A673 (cell line): Measurements from ENCODE around the gene DEFB118. TPM values are rescaled to one million over a fixed set of nuclear protein-coding genes. Genes with fewer than 3 reads are reported as not detected.

Experiments
- BruUV-seq: library from RNA; stranded (reverse); fragments of 400-500 nt; replicated peaks from 2 replicates; lab custom pipeline; 2021; lab: Mats Ljungman, UMichigan
- CTCF ChIA-PET: fragments of 300-600 bp; sonication (Branson Sonifier 250); formaldehyde crosslinking; loops from one replicate; lab custom pipeline; 2022; ENCODE audit warnings: antibody characterized with exemption; lab: Charles Lee
- POLR2A ChIA-PET: fragments of 300-600 bp; sonication (Branson Sonifier 250); formaldehyde crosslinking; loops from one replicate; lab custom pipeline; 2022; ENCODE audit warnings: antibody characterized with exemption; ENCODE audit not compliant: low non-redundant PET; lab: Charles Lee
- DNase-seq: peaks from one replicate; pipeline ENCODE4 v3.0.0-alpha.2; 2015; ENCODE audit warnings: low spot score
- H3K27ac ChIP-seq: fragments of 200-600 bp; sonication (generic); 2 replicates; pipeline ENCODE4 v1.5.1; 2016; ENCODE audit warnings: mixed run types, low read depth, mild to moderate bottlenecking, mixed read lengths, antibody characterized with exemption, low read length; ENCODE audit not compliant: poor library complexity, severe bottlenecking
- H3K27me3 ChIP-seq: fragments of 200-600 bp; sonication (generic); replicated peaks from 2 replicates; pipeline ENCODE4 v1.6.1; 2017; ENCODE audit warnings: mixed run types, low read depth, mild to moderate bottlenecking, mixed read lengths, antibody characterized with exemption, low read length; ENCODE audit not compliant: insufficient read depth, poor library complexity
- H3K36me3 ChIP-seq: fragments of 200-600 bp; sonication (generic); 2 replicates; pipeline ENCODE4 v1.6.1; 2016; ENCODE audit warnings: mixed run types, mild to moderate bottlenecking, mixed read lengths, antibody characterized with exemption, low read length; ENCODE audit not compliant: insufficient read depth, poor library complexity, severe bottlenecking
- H3K4me1 ChIP-seq: fragments of 200-600 bp; sonication (generic); 2 replicates; pipeline ENCODE4 v1.6.1; 2017; ENCODE audit warnings: mixed run types, mild to moderate bottlenecking, mixed read lengths, antibody characterized with exemption, low read length; ENCODE audit not compliant: insufficient read depth, poor library complexity, severe bottlenecking
- H3K4me3 ChIP-seq: fragments of 200-600 bp; sonication (generic); 2 replicates; pipeline ENCODE4 v1.5.1; 2016; ENCODE audit warnings: low read depth, mixed run types, mild to moderate bottlenecking, mixed read lengths, low read length; ENCODE audit not compliant: poor library complexity, severe bottlenecking
- H3K9me3 ChIP-seq: fragments of 200-600 bp; sonication (generic); 2 replicates; pipeline ENCODE4 v1.6.1; 2016; ENCODE audit warnings: mixed run types, low read depth, mild to moderate bottlenecking, mixed read lengths, antibody characterized with exemption, low read length; ENCODE audit not compliant: poor library complexity, severe bottlenecking
- CTCF ChIP-seq: fragments of 300-800, 200-600 bp; sonication (generic); conservative IDR thresholded peaks from 2 replicates; pipeline ENCODE4 v1.5.1; 2017; ENCODE audit warnings: low read depth, mild to moderate bottlenecking, antibody characterized with exemption, low read length, moderate library complexity, mixed read lengths
- EZH2 ChIP-seq: fragments of 200-600 bp; sonication (generic); IDR thresholded peaks from 2 replicates; pipeline ENCODE4 v1.6.1; 2017; ENCODE audit warnings: borderline replicate concordance, low read depth, mild to moderate bottlenecking, mixed read lengths, antibody characterized with exemption, low read length; ENCODE audit not compliant: poor library complexity, severe bottlenecking
- intact Hi-C: fragments of 100-400 bp; cut with micrococcal nuclease; formaldehyde crosslinking; loops from one replicate; pipeline ENCODE4 v1.10.0; 2022; ENCODE audit not compliant: unreplicated experiment
- total RNA-seq: library from RNA; stranded (reverse); gene quantifications from 2 replicates; pipeline ENCODE4 v1.2.3, GENCODE V29; 2021

The DEFB118 gene
- total RNA-seq, 1 experiment from 2014 or later = not detected

DNA sequence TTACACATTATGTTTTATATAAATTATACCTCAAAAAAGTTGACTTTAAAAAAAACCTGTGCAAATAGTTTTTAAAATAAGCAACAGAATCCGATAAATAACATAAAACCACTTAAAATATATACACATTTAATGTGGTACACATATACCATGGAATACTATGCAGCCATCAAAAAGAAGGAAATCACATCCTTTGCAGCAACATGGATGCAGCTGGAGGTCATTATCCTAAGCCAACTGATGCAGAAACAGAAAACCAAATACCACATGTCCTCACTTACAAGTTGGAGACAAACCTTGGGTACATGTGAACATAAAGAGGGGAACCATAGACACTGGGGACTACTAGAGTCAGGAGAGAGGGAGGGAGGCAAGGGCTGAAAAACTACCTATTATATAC, 41.6 kb downstream of the DEFB118 start:
- no peaks in the 10 kb centered on the region for H3K9me3 ChIP-seq
- TF ChIP-seq EZH2 (no peak), CTCF (no peak)
- ChIA-PET POLR2A (no interaction called here), CTCF (no interaction called here)
- no peak for DNase-seq
- no peaks in the 10 kb centered on the region for H3K4me1 ChIP-seq
- H3K4me3 ChIP-seq = no peak overlapping the region
- H3K36me3 ChIP-seq = no peaks in the 10 kb centered on the region
- intact Hi-C loops = no loop called here
- peaks cover 26% of the 10 kb centered on the region for H3K27me3 ChIP-seq
- BruUV-seq = no TSS peak
- H3K27ac ChIP-seq = no peak overlapping the region

DNA sequence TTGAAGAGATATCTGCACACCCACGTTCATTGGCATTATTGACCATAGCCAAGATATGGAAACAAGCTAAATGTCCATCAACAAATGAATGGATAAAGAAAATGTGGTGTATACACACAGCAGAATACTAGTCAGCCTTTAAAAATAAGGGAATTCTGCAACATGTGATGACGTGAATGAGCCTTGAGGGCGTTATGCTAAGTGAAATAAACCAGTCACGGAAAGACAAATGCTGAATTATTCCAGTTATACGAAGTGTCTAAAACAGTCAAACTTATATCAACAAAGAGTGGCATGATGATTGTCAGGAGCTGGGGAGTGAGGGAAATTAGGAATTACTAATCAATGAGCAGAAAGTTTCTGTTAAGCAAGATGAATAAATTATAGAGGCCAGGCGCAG, 46.0 kb downstream of the DEFB118 start:
- no peaks in the 10 kb centered on the region for H3K36me3 ChIP-seq
- no peak for TF ChIP-seq CTCF
- TF ChIP-seq EZH2 = no peak
- no peak for DNase-seq
- POLR2A ChIA-PET = no interaction called here
- no peak overlapping the region for H3K4me3 ChIP-seq
- H3K27ac ChIP-seq = no peak overlapping the region
- CTCF ChIA-PET = interaction anchor here (1.4 kb wide), 1 partner anchor 89 kb away, joined by 3 read pairs; no protein-coding TSS in a partner anchor
- peaks cover 6% of the 10 kb centered on the region for H3K27me3 ChIP-seq
- no peaks in the 10 kb centered on the region for H3K9me3 ChIP-seq
- intact Hi-C loops = no loop called here
- no TSS peak for BruUV-seq
- H3K4me1 ChIP-seq = no peaks in the 10 kb centered on the region

GRCh38 chr20:31415653-31416052, 47.3 kb downstream of the DEFB118 start:
- Histone ChIP-seq H3K4me3 (no peak overlapping the region), H3K9me3 (no peaks in the 10 kb centered on the region), H3K4me1 (no peaks in the 10 kb centered on the region), H3K27ac (no peak overlapping the region), H3K36me3 (no peaks in the 10 kb centered on the region), H3K27me3 (peaks cover 9% of the 10 kb centered on the region)
- no TSS peak for BruUV-seq
- TF ChIP-seq CTCF (no peak), EZH2 (no peak)
- DNase-seq = no peak
- ChIA-PET CTCF (no interaction called here), POLR2A (no interaction called here)
- intact Hi-C loops = no loop called here
